Fibroblast of lung (primary cell): ENCODE results near the gene RABGAP1. TPM values are rescaled to one million over a fixed set of nuclear protein-coding genes. Genes with fewer than 3 reads are reported as not detected.
A peak's percentile ranks its signal among the peaks of the same experiment; 100 is the strongest.

ENCODE experiments used
- DNase-seq, 2 donors: peaks; one replicate each; pipeline versions ENCODE4 v3.0.0 to v3.0.0-alpha.2; 2010; ENCODE audit warnings: low read depth in 2 of 2
- H2AFZ ChIP-seq: 2 replicates; pipeline ENCODE4 v1.5.1; 2012; ENCODE audit warnings: low read length, control low read depth, inconsistent platforms
- H3K27ac ChIP-seq: 2 replicates; pipeline ENCODE4 v1.5.1; 2011; ENCODE audit warnings: low read length, control low read depth; ENCODE audit not compliant: insufficient read depth
- H3K27me3 ChIP-seq: 2 replicates; pipeline ENCODE4 v1.5.1; 2011; ENCODE audit warnings: mild to moderate bottlenecking, low read length; ENCODE audit not compliant: control insufficient read depth, insufficient read depth
- H3K36me3 ChIP-seq: 2 replicates; pipeline ENCODE4 v1.5.1; 2011; ENCODE audit warnings: low read length; ENCODE audit not compliant: control insufficient read depth, insufficient read depth
- H3K4me1 ChIP-seq: 2 replicates; pipeline ENCODE4 v1.5.1; 2011; ENCODE audit warnings: low read length; ENCODE audit not compliant: control insufficient read depth, insufficient read depth; ENCODE audit errors: extremely low read depth
- H3K4me2 ChIP-seq: 2 replicates; pipeline ENCODE4 v1.5.1; 2011; ENCODE audit warnings: low read length, control low read depth; ENCODE audit not compliant: insufficient read depth; ENCODE audit errors: extremely low read depth
- H3K4me3 ChIP-seq, 4 experiments: fragments of 200-600 bp in 1 of 4; sonication (generic) in 1 of 4; replicated peaks in 1 of 4; 2 replicates each; pipeline ENCODE4 v1.5.1; 2011 to 2016; ENCODE audit warnings: low read length in 4 of 4, low read depth in 3 of 4, mild to moderate bottlenecking in 3 of 4, control low read depth in 2 of 4, inconsistent platforms in 1 of 4, mixed read lengths in 1 of 4; ENCODE audit not compliant: insufficient read depth in 1 of 4; ENCODE audit errors: control extremely low read depth in 1 of 4
- H3K79me2 ChIP-seq: 2 replicates; pipeline ENCODE4 v1.5.1; 2012; ENCODE audit warnings: mild to moderate bottlenecking, low read length, inconsistent platforms; ENCODE audit not compliant: control insufficient read depth, insufficient read depth
- H3K9ac ChIP-seq: 2 replicates; pipeline ENCODE4 v1.5.1; 2011; ENCODE audit warnings: mild to moderate bottlenecking, low read length, control low read depth; ENCODE audit not compliant: insufficient read depth
- H3K9me3 ChIP-seq: 2 replicates; pipeline ENCODE4 v1.5.1; 2012; ENCODE audit warnings: low read depth, low read length; ENCODE audit not compliant: control insufficient read depth, insufficient read depth
- H4K20me1 ChIP-seq: 2 replicates; pipeline ENCODE4 v1.5.1; 2011; ENCODE audit warnings: low read length; ENCODE audit not compliant: control insufficient read depth, insufficient read depth; ENCODE audit errors: extremely low read depth
- CTCF ChIP-seq, 2 donors: IDR thresholded peaks in 1 of 2; conservative IDR thresholded peaks in 1 of 2; 1 replicate in 1 of 2; 2 replicates in 1 of 2; pipeline ENCODE4 v1.5.1; 2011 to 2012; ENCODE audit warnings: low read length in 2 of 2, control low read depth in 1 of 2, inconsistent platforms in 1 of 2, low read depth in 1 of 2, mild to moderate bottlenecking in 1 of 2
- EZH2 ChIP-seq: IDR thresholded peaks from 2 replicates; pipeline ENCODE4 v1.5.1; 2012; ENCODE audit warnings: low read length, control low read depth, mild to moderate bottlenecking; ENCODE audit errors: missing control alignments
- polyA plus RNA-seq, 2 donors: library from polyadenylated mRNA; depleted of rRNA in 1 of 2; stranded (reverse) in 1 of 2; unstranded in 1 of 2; fragments of >200 nt; gene quantifications; 2 replicates each; pipeline ENCODE4 v1.2.1, GENCODE V29; 2011 to 2012; ENCODE audit warnings: missing spikeins in 1 of 2
- total RNA-seq: library from RNA; depleted of rRNA; stranded (reverse); fragments of >200 nt; gene quantifications from 2 replicates; pipeline ENCODE4 v1.2.1, GENCODE V29; 2014

The RABGAP1 gene
- total and polyA plus RNA-seq, 2 donors (not counting 1 experiment from before 2014, with no cell fraction given), result 47.6 to 58.6 TPM

GRCh38 chr9:123080444-123080843 is 139.6 kb downstream of the RABGAP1 start:
- Histone ChIP-seq H3K79me2 (no peaks in the 10 kb centered on the region), H3K4me2 (no peak overlapping the region), H3K9ac (no peak overlapping the region), H3K36me3 (peaks cover 2% of the 10 kb centered on the region), H4K20me1 (no peaks in the 10 kb centered on the region), H3K27ac (no peak overlapping the region), H3K27me3 (no peaks in the 10 kb centered on the region), H3K4me3 (no peak overlapping the region), H3K9me3 (no peaks in the 10 kb centered on the region), H3K4me1 (no peaks in the 10 kb centered on the region), H2AFZ (no peak overlapping the region)
- DNase-seq, result no peak
- no peak for TF ChIP-seq EZH2

DNA sequence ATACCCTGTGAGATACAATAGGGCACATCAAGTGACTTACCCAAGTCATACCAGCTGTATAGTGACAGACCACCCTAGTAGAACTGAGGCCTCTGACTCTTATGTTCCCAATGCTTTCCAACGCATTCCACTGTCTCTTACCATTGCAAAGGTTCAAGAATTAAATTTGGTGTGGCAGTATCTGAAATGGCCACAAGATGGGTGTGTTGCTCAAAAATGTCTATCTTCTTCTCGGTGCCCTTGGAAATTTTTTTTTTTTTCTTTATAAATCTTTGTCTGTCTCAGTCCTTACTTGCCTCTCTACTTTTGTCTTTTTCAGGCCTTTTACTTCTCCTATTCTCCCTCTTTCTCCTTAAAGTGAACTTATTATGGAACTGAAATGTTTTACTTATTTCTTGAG is 141.0 kb downstream of the RABGAP1 start:
- Histone ChIP-seq H3K27me3 (no peaks in the 10 kb centered on the region), H3K9me3 (no peaks in the 10 kb centered on the region), H3K9ac (no peak overlapping the region), H4K20me1 (no peaks in the 10 kb centered on the region), H2AFZ (no peak overlapping the region), H3K4me1 (no peaks in the 10 kb centered on the region), H3K36me3 (peaks cover 2% of the 10 kb centered on the region), H3K4me2 (no peak overlapping the region), H3K27ac (no peak overlapping the region), H3K4me3 (no peak overlapping the region), H3K79me2 (no peaks in the 10 kb centered on the region)
- peak; percentile 43 to 58 for DNase-seq
- TF ChIP-seq CTCF (conservative IDR thresholded peaks at IDR 0.05 in 1 of 2, IDR thresholded peaks at IDR 0.05 in 1 of 2; ENCODE audit: low read depth in 1 of 2, low read length in 2 of 2) (peak; percentile 61 to 65), EZH2 (no peak)

DNA sequence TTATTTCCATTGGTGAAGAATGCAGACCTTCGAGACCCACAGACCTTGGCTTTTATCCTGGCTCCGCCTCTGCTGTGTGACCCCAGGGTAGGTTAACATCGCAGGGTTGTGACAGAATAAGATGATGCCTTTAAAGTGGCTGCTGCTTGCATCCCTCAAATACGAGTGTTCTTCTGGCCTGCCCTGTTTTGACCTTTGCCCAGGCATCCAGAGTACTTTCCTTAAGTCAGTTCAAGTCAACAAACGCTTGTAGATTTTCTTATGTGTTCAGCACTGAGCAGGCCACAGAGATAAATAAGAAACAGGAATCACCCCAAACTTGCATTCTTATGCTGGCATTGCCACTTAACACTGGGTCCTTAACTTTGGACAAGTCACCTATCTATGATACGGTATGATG is 142.9 kb downstream of the RABGAP1 start:
- Histone ChIP-seq H3K36me3 (peaks cover 4% of the 10 kb centered on the region), H2AFZ (no peak overlapping the region), H4K20me1 (no peaks in the 10 kb centered on the region), H3K4me1 (no peaks in the 10 kb centered on the region), H3K27ac (no peak overlapping the region), H3K4me3 (no peak overlapping the region), H3K4me2 (no peak overlapping the region), H3K9ac (no peak overlapping the region), H3K79me2 (no peaks in the 10 kb centered on the region), H3K9me3 (no peaks in the 10 kb centered on the region), H3K27me3 (no peaks in the 10 kb centered on the region)
- DNase-seq, result no peak
- no peak for TF ChIP-seq EZH2
- no peak for TF ChIP-seq CTCF (conservative IDR thresholded peaks at IDR 0.05 in 1 of 2, IDR thresholded peaks at IDR 0.05 in 1 of 2; ENCODE audit: low read depth in 1 of 2, low read length in 2 of 2)
